GM21723 (cell line): ENCODE measurements around the gene HTRA1.

ENCODE experiments used
- ATAC-seq: cut with Tn5 transposase; IDR thresholded peaks from one replicate; pipeline ENCODE4 v1.9.1; 2021; ENCODE audit warnings: mild to moderate bottlenecking, moderate library complexity; ENCODE audit not compliant: unreplicated experiment

The HTRA1 gene

DNA sequence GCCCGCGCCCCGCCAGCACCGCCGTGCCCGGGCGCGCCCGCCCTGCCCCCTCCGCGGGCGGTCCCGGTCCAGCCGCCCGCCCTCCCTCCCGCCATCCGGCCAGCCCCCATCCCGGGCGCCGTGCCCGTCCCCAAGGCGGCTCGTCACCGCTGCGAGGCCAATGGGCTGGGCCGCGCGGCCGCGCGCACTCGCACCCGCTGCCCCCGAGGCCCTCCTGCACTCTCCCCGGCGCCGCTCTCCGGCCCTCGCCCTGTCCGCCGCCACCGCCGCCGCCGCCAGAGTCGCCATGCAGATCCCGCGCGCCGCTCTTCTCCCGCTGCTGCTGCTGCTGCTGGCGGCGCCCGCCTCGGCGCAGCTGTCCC lies at the start of gene HTRA1:
Gene HTRA1, plus strand, starts transcription at position 187 of the 362 bp plus-strand sequence. Its CDS starts 100 bp downstream, at position 287.
- ATAC-seq, result no peak

DNA sequence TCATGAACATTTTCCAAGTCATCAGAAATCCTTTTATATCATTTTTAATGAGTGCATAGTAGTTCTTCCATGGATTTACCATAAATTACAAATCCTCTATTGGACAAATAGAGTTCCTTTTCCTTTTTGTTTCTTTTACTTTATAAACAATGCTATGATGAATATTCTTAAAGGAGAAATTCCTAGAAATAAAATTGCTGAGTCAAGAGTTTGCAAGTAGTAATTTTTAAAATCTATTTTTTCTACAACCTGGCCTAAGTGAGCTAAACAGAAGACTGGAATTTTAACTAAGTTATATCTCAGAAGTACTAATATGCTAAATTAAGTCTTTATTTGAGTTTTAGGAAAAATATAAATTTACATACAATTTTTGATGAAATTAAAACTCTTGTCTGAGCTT lies 48.0 kb upstream of the HTRA1 start:
- no peak for ATAC-seq

DNA sequence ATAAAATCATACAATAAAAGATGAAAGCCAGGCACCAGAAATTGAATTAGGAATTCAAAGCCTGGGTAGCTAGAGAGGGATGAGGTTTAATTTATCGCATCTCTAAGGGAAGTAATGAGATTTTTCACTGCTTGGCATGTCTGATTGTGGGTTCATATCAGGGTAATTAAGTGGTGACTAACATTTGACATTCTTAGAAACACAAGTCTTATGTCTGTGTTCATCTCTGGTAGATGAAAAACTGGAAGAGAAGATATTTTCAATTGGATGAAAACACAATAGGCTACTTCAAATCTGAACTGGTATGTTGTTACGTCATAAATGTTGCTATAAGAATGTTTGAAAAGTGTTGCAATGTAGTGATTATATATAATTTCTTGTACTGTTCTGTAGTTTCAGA lies 43.7 kb upstream of the HTRA1 start:
- ATAC-seq, result no peak

DNA sequence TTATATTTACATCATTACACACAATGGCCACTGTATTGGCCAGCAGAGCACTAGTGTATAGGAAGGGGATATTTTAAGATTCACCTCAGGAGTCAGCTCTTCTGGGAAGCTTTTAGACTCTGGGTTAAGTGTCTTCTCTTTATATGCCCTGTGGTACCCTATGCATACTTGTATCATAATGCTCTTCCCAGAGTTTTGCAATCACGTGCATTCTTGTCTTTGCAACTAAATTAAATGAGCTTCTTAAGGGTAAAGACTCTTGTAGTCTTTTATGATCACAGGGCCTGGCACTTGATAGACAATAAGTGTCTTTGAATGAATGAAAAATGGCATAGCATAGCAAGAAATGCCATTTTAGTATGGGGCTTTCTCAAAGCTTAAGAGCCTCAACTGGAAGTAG lies 42.3 kb upstream of the HTRA1 start:
- no peak for ATAC-seq

DNA sequence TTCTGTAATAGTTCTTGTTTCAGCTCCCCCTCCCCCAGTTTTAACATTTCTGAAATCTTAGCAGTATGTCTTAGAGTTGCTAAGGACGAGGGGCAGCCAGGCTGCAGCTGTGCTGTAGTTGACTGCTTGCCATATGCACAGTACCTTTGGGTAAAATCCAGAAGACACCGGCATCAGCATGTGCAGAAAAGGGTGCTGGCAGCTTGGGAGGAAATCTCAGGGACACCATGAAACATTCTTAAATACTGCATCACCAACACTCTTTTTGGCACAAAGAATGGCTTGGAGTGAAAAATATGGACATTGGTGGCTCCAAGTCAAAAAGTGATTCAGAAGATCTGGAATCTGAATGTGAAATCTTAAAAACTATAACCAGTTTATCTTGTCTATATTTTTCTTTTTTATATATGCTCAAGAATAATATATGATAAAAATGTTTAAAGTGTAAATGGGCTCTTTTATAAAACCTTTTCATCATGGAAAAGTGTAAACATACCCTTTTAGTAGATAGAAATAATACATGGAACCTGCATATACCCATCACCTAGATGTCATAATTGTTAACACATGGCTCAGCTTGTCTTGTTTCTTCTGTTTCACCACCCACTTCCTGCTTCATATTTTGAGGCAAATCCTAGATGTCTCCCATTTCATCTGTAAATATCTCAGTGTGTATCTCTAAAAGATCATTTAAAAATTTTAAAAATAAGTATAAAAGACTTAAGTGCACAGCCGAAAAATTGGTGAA lies 41.3 kb upstream of the HTRA1 start:
- ATAC-seq, result no peak

DNA sequence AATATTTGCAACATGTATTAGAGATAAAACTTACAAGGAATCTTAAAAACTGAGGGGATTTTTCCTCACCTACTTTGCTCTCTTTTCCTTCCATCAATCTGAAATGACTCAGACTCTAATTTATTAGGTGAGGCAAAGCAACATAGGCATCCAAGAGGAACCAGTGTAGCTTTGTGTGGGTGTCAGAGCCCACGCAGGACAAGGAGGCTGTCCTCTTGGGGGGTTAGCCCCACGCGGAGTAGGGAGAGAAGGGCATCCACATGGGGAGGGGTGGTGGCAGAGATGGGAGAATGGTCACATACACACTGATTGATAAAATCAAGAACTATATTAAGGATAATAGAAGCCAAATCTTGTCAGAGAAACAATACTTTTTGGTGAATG lies 40.7 kb upstream of the HTRA1 start:
- ATAC-seq, result no peak

DNA sequence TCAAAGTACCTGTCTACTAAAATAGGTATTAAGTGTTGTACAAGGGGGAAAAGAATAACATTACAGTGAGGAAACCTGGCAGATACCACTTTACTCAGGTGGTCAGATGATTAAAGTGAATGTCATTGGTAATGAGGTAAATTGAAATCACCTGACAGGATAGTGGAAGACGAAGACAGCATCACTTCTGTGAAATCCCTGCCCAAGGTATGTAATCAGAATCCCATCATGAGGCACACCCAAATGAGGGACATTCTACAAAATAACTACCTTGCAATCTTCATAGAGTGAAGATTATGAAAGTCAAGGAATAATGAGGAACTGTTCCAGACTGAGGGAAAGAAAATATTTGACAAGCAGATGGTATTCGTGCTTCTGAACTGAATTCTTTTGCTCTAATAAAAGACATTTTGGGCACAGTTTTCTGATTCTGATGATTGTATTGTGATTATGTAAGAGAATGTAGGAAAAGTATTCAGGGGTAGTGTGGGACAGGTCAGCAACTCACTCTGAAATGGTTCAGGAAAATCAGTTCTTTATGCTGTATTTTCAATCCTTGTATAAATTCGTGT lies 40.2 kb upstream of the HTRA1 start:
- ATAC-seq, result no peak

DNA sequence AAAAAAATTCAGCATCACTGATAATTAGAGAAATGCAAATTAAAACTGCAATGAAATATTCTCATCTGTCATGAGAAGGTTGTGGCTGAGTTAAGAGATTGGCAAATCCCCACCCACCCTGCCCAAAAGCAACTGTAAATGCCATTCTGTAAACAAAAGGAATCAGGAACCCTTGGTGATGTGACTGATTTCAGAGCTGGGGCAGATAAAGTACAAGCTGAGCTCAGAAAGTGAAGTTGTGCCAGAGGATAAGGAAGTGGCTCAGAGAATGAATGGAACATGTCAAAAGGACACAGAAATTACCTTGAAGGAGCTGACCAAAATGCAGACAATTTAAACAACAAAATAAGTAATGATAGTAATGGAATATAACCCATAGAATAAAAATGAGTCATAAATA lies 39.6 kb upstream of the HTRA1 start:
- ATAC-seq, result no peak

DNA sequence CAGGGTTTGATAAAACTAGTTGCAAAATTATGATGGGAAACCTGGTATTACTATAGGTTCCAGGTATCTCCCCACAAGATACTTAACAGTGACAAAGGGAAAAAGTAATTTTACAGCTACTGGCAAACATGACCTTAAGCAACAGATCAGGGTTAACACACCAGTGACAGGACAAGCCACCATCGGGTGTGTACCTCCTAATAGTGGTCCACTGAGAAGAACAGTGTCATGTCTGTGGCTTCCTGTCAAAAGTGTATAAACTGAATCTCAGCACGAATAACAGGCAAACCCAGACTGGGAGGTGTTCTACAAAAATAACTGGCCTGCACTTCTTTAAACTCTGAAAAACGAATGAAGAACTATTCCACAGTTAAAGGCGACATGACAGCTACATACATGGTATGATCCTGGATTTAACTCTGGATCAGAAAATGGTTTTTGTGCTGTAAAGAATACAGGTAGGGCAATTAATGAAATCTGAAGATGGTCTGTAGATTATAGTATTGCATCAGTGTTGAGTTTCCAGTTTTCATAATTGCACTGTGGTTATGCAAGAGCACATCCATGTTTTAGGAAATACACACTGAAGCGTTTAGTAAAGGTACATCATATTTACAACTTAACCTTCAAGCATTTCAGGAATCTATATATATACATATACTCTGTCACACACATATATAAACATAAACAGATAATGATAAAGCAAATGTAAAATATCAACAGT lies 38.9 kb upstream of the HTRA1 start:
- no peak for ATAC-seq

DNA sequence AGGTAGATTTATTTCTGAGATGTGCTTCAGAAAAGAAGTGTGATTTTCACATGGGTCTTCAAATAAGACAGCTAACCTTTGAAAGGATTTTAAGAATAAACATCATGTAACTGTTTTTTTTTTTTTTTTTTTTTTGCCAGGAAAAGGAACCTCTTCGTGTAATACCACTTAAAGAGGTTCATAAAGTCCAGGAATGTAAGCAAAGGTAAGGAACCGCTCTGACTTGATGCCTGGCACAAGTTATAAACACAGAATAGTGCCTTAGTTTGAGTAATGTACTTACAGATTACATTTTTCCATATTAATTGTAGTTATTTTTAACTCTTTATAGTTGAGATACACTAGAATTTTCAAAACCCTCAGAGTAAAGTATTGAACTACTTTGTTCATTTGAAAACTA lies 37.3 kb upstream of the HTRA1 start:
- ATAC-seq, result no peak

DNA sequence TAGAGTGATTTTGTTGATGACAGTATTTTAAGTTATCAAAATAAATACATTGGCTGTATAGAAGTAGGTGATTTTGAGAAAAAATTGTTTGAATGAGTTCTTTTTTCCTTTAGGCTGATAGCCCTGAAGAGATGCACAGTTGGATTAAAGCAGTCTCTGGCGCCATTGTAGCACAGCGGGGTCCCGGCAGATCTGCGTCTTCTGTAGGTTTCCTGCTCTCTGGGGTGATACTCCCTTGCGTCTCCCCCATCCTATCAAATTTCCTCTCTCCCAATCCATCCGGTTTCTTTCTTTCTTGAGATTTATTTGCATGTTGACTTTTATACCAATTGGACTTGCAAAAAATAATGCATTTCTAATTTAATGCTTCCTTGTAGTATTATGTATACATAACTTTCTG lies 34.5 kb upstream of the HTRA1 start:
- ATAC-seq, result no peak

DNA sequence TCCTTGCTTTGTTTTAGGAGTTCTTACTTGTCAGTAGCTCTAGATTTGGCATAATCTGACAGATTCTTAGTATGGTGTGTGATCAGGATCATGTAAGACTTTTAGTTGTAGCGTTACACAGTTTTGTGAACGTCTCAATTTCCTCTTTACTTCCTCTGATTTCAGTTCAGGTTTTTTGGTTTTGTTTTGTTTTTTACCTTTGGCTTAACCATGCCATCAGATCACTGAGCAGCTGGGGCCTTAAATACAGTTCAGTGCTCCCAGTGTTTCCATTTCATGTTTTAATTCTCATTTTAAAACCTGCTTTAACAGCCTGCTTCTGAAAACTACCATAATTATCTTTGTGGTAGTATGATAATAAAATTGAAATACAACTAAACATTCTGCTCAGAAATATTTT lies 34.1 kb upstream of the HTRA1 start:
- no peak for ATAC-seq

DNA sequence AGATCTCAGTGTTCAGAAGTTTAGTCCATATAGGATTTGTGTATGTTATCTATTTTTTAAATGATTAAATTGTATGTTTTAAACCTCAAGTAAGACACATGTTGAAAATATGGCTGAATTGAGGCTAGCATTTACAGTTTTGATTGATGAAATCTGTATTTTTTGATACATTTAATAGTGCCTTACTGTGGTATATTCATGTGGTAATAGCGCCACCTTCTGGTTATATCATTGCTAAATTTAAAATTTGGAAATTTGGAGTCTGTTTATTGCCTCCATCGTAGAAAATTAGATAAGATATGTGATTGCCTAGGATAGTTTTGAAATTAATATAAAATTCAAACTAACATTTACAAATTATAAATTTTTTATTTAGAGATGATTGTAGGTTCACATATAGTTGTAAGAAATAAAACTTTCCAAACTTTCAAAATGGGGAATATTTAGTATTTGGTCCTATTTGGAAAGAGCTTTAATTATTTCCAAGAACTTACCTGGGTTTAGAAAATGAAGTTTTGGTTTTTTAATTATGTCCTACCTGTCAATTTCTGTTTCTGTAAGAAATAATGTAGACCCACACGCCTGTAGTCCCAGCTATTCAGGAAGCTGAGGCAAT lies 26.0 kb upstream of the HTRA1 start:
- ATAC-seq, result no peak

DNA sequence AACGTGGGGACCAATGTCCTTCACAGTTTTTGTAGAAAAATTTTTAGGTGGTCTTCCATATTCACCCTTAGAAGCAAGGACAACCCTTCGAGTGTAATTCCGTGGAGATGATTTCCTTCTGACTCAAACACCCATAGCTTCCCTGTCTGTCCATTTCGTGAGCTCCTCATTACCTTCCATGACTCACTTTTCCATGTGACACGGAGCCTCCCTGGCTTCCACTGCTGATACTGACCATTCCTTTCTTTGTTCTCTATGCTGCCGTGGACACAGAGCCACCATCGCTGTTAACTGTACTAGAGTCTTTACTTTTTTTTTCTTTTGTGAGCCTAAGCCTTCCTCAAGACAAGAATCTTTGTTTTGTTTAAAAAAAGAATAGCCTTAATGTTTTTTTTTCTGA lies 19.4 kb upstream of the HTRA1 start:
- ATAC-seq, result no peak

DNA sequence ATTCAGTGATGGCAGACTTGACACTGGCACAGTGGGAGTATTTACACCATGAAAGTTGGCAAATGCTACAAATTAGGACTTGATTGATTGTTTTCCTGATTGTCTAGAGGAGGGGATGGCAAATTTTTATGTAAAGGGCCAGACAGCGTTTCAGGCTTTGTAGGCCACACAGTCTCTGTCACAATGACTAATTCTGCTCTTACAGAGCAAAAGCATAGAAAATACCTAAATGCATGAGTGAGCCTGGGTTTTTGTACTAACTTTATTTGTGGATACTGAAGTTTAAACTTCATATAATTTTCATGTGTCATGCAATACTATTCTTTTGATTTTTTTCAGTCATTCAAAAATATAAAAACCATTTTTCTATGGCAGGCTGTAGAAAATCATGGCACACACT lies 15.9 kb upstream of the HTRA1 start:
- no peak for ATAC-seq

DNA sequence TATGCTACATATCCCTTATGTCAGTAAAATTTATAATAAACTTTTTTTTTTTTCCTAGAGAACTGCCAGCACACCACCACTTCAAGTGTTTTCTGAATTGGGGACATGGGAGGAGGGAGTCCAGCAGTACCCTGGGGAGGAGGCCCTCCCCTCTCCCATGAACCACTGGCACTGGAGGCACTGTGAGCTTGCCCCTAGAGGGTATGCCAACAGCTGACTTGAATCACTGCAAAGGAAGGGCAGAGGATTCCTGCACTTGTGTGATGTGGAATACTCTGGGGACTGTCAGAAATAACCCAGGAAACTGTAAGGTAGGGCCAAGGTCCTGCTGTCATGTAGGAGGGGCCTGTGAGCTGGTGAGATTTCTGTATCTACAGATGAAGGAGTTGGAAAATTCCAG lies 15.4 kb upstream of the HTRA1 start:
- no peak for ATAC-seq

DNA sequence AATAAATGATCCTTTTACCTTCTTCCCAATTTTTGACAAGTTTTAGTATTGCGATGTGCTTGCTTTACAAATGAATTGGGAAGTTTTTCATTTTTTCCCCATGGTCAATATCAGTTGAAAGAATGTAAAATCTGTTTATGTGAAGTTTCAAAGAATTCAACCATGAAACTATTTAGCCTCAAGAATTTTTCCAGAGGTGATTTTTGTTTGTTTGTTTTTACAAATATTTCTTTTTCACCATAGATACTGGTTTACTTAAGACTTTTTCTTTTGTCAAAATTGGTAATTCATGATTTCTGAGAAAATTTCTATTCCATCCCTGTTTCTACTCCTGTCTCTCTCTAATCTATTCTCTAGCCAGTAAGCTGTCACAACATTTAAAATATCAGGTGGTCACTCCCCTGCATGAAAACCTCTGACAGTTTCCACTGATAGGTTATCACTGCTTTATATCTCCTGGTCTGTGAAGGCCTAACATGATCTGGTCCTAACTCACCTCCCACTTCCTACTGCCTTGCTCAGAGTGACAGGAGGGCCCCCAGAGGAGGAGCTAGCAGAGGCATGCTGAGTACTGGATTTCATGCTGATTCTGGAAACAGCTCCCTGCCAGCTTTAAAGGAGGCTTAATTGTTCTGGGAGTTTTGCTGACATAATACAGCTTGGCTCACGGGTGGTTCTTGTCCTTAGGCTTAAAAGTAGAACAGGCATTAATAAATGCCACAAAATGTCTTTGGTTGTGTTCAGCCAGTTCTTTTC lies 14.5 kb upstream of the HTRA1 start:
- ATAC-seq, result no peak

DNA sequence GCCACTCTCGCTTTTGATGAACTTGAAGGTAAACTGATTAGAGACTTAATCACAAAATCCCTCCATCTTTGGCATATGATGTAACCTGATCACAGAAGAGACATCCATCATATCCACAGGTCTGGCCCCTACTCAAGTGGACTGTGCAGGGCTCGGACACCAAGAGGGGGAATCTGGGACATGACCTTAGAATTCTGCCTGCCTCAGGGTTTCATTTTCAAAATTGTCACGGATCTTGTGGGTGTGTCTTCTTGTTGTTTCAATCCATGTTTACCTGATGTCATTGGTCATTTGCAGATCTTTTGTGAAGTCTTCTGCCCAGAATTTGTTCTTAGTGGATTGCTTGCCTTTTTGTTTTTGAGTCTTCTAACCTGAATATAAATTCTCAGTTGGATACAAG lies 12.8 kb upstream of the HTRA1 start:
- no peak for ATAC-seq

DNA sequence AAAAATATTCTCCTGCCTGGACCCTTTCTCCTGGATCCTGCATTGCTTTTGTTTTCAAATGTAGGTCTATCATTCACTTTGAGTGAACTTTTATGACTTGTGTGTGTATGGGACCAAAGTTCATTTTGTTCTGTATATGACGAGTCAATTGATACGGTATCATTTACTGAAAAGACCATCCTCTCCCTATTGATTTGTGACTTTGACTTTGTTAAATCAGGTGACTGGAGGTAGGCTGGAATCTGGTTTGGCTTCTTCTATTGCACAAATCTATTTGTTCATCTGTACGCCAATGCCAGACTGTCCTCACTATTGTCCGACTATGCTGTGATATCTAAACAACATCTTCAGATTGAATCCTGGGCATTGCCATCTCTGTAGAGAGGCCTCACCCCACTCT lies 12.2 kb upstream of the HTRA1 start:
- no peak for ATAC-seq

DNA sequence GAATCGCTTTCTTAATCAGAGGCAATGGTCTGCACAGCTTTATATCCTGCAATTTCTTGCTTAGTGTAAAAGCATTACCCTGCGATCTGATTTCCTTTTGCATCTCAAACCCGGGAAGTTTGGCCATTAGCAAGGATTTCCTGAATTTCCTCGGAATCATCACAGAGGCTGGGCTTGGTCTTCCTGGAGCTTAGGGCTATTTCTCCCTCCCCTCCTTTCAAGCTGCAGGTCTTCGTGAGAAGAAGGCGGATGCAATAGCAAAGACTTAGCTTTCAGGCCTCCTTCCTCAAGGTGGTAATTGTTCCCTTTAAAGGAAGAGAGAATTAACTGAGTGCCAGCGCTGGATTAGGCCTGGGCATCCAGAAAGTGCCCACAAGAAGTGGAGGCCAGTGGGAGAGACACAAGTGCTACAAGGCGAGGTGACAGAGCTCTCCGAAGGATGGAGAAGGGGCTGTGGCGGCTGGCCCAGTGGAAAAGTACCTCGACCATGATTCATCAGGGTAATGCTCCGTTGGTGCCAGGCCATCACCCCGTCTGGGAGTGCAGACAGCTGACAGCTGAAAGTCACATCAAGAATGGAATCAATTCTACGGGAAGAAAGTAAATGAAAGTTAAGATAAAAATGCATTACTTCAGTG lies 10.9 kb upstream of the HTRA1 start:
- no peak for ATAC-seq

DNA sequence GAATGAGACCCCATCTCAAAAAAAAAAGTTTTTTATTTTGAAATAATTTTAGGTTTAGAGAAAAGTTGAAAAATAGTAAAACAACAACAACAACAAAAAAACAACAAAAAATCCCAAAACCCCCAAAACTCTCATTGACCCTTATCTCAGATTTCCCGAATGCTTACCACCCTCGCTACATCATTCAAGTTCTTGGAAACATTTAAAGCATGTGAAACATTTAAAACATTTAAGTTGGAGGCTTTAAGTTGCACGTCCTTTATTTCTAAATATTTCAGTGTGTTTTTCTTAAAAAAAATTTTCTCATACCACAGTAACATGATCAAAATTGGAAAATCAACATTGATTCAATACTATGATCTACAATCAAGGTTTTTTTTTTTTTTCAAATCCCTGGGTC lies 7.3 kb upstream of the HTRA1 start:
- no peak for ATAC-seq
